SK-N-MC (cell line): Measurements from ENCODE around the gene EXT2.

ENCODE experiments used
- DNase-seq: peaks from one replicate; pipeline ENCODE4 v3.0.0-alpha.2; 2011; ENCODE audit warnings: low read depth, low spot score
- H3K27ac ChIP-seq: fragments of 200-600 bp; sonication (generic); 2 replicates; pipeline ENCODE4 v1.5.1; 2016; ENCODE audit warnings: mixed run types
- H3K36me3 ChIP-seq: fragments of 200-600 bp; sonication (generic); 2 replicates; pipeline ENCODE4 v1.6.1; 2017; ENCODE audit warnings: antibody characterized with exemption, low read length, mixed read lengths; ENCODE audit not compliant: insufficient read depth
- H3K4me3 ChIP-seq: fragments of 200-600 bp; sonication (generic); 2 replicates; pipeline ENCODE4 v1.5.1; 2016
- H3K9ac ChIP-seq: fragments of 200-600 bp; sonication (generic); 2 replicates; pipeline ENCODE4 v1.8.0; 2017; ENCODE audit warnings: mixed run types, mixed read lengths; ENCODE audit not compliant: insufficient read length
- H3K9me3 ChIP-seq: fragments of 200-600 bp; sonication (generic); 2 replicates; pipeline ENCODE4 v1.6.1; 2017; ENCODE audit warnings: low read depth, mild to moderate bottlenecking, antibody characterized with exemption, low read length, moderate library complexity, mixed read lengths
- EZH2 ChIP-seq: fragments of 200-600 bp; sonication (generic); IDR thresholded peaks from one replicate; pipeline ENCODE4 v1.6.1; 2017; ENCODE audit warnings: antibody characterized with exemption
- FOXP2 ChIP-seq: optimal IDR thresholded peaks from 2 replicates; pipeline ENCODE3; 2011; ENCODE audit warnings: mild to moderate bottlenecking, moderate library complexity; ENCODE audit not compliant: insufficient read depth; ENCODE audit errors: extremely low read length, control extremely low read depth
- POLR2AphosphoS5 ChIP-seq: IDR thresholded peaks from 2 replicates; pipeline ENCODE4 v1.6.1; 2012; ENCODE audit warnings: mild to moderate bottlenecking, low read depth, low read length, borderline replicate concordance

EXT2 gene

DNA sequence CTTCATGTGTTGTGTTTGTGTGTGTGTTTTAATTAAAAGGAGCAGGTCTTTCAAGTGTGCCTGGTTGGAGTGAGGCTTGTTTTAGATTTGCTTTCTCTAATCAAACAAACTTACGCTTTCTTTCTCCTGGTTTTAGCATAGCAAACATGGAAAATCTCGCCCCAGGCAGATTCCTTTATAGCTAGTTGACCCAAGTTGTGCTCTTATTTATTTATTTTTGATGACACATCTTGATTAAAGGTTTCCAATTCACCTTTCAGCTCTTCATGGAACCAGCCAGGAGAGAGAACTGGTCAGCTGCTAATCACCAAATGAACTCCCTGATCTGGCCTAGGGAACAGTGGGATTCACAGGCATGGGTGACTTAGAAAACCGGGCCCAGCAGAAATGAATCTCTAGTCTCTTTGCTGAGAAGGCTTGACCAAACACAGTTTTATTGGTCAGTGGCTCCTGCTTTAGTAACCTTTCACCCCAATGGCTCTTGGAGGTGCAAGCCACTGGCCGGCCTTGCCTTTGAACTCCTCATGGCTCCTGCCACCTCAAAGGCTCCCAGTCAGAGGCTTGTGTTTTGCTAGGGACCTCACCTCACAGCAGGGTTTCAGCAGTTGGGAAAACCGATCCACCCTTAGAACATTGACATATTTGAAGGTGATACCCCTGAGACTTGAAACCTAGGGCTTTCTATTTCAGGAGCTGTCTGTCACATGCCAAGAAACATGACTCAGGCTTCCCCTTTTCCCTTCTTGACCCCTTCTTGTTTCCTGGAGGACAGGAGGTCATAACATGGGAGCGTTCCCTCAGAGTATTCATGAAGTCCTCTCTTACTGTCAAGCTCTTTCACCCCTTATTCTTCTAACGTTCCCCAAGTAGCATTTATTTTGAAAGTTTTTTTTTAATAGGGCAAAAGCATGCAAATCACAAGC is 48.8 kb downstream of the EXT2 start:
- no peak for DNase-seq
- TF ChIP-seq POLR2AphosphoS5 (no peak), FOXP2 (no peak)
- Histone ChIP-seq H3K9me3 (no peaks in the 10 kb centered on the region), H3K9ac (no peak overlapping the region), H3K36me3 (peaks cover 14% of the 10 kb centered on the region; the same call in 1 of the 2 replicates), H3K4me3 (no peak overlapping the region), H3K27ac (no peak overlapping the region)

DNA sequence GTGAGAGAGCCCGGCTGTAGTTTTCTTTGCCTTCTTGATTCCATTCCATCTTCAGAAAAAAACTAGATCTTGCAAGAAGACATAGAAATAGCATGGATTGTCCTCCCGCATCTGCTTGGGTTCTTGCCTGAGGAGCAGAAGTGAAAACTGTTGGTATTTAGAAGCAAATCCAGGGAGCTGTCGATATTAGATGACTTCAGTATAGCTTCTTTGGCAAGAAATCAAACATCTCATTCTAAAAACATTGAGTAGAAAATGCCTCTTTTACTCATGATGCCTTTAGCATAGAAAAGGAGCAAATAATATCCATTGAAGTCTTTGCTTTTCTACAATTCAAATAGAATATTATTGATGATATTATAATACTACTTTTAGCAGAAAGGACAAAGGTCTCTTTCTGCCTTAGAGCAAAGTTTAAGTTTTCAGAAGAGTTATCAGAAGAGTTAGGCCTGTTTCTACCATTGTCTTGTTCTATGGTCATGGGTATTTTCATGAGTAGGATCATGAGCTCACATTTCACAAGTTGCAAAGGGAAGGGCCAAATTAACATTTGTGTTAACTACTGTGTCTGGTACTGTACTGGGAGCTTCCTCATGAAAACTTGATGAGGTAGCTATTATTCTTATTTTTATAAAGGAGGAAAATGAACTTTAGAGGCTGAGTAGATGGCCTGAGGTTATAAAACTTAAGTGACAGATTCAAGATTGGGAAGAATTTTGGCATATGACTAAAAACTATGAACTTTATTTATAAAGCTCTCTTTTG is 49.7 kb downstream of the EXT2 start:
- no peak overlapping the region for H3K9ac ChIP-seq
- H3K36me3 ChIP-seq = peaks cover 14% of the 10 kb centered on the region; the same call in 1 of the 2 replicates
- no peak overlapping the region; the same call in 1 of the 2 replicates for H3K27ac ChIP-seq
- H3K4me3 ChIP-seq = no peak overlapping the region
- no peak for DNase-seq
- no peaks in the 10 kb centered on the region for H3K9me3 ChIP-seq
- TF ChIP-seq FOXP2 (no peak), POLR2AphosphoS5 (no peak), EZH2 (no peak)

DNA sequence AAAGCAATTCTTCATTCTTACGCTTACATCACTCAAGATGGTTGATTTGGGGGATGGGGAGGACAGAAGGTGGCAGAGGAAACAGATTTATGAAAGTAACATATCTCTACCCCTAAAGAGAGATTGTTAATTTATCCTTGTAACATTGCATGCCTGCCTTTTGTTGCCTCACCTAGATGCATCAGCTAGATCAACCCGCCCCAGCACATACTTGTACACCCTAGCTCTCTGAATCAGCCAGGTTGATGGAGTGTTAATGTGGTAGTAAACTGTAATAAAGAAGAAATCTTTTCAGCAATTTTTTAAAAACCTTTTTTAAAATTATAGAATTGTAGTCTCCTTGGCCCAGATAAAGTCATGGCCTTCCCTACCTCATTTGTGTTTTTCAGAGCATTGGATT is 51.5 kb downstream of the EXT2 start:
- TF ChIP-seq FOXP2 (no peak), POLR2AphosphoS5 (no peak), EZH2 (no peak)
- H3K4me3 ChIP-seq = no peak overlapping the region
- no peaks in the 10 kb centered on the region for H3K9me3 ChIP-seq
- H3K36me3 ChIP-seq = peaks cover 30% of the 10 kb centered on the region
- no peak for DNase-seq
- no peak overlapping the region for H3K27ac ChIP-seq
- H3K9ac ChIP-seq = no peak overlapping the region

- Histone ChIP-seq H3K36me3 (peaks cover 33% of the 10 kb centered on the region), H3K27ac (no peak overlapping the region), H3K9me3 (no peaks in the 10 kb centered on the region), H3K4me3 (no peak overlapping the region), H3K9ac (no peak overlapping the region)
- TF ChIP-seq EZH2 (no peak), POLR2AphosphoS5 (no peak), FOXP2 (no peak)
- no peak for DNase-seq
Measured at GRCh38 chr11:44147751-44148150, 52.3 kb downstream of the EXT2 start.

GRCh38 chr11:44149651-44150050 is 54.2 kb downstream of the EXT2 start:
- no peak overlapping the region for H3K9ac ChIP-seq
- no peak overlapping the region for H3K27ac ChIP-seq
- H3K36me3 ChIP-seq = peaks cover 33% of the 10 kb centered on the region
- TF ChIP-seq FOXP2 = no peak
- TF ChIP-seq EZH2 = no peak
- no peak for TF ChIP-seq POLR2AphosphoS5
- H3K4me3 ChIP-seq = no peak overlapping the region
- no peaks in the 10 kb centered on the region for H3K9me3 ChIP-seq
- no peak for DNase-seq

- DNase-seq = no peak
- H3K4me3 ChIP-seq = no peak overlapping the region
- no peaks in the 10 kb centered on the region for H3K9me3 ChIP-seq
- H3K36me3 ChIP-seq = peaks cover 34% of the 10 kb centered on the region
- H3K9ac ChIP-seq = no peak overlapping the region
- no peak overlapping the region for H3K27ac ChIP-seq
- TF ChIP-seq FOXP2 = no peak
- no peak for TF ChIP-seq POLR2AphosphoS5
- TF ChIP-seq EZH2 = no peak
Measured at GRCh38 chr11:44150401-44150800, 54.9 kb downstream of the EXT2 start.

DNA sequence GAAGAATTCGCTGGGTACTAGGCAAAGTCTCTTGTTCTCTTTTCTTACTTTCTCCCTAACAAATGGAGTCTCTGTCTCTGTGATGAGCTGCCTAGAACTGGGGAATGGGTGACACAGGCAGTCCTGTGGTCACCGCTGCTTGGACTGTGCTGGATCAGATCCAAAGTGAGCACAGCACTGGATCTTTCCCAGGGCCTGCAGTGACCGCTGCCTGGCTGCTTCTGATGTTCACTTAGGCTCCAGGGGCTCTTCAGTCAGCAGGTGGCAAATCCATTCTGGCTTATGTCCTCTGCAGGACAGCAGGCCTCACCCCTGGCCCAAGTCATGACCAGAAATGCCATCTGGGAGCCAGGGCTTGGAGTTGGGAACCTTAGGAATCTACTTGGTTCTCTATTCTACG is 61.5 kb downstream of the EXT2 start:
- H3K36me3 ChIP-seq = peaks cover 24% of the 10 kb centered on the region
- TF ChIP-seq POLR2AphosphoS5 (no peak), FOXP2 (no peak), EZH2 (no peak)
- no peak for DNase-seq
- H3K4me3 ChIP-seq = no peak overlapping the region
- no peak overlapping the region for H3K27ac ChIP-seq
- H3K9me3 ChIP-seq = peaks cover 3% of the 10 kb centered on the region
- no peak overlapping the region for H3K9ac ChIP-seq

DNA sequence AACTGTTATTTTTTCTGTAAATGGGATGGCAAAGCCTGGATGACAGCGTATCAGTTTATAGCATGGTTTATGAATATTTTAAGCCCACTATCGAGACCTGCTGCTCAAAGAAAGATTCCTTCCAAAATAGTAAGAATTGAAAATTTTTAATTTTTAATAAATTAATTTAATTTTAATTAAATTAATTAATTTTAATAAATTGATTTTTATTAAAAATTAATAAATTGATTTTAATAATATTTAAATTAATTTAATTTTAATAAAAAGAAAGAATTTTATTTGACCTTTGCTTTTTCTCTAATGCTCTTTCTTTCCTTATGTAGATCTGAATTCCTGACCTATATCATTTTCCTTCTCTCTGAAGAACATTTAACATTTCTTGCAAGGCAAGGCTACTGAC is 62.9 kb downstream of the EXT2 start:
- Histone ChIP-seq H3K4me3 (no peak overlapping the region), H3K27ac (no peak overlapping the region), H3K9me3 (peaks cover 6% of the 10 kb centered on the region), H3K36me3 (peaks cover 22% of the 10 kb centered on the region), H3K9ac (no peak overlapping the region)
- no peak for DNase-seq
- TF ChIP-seq EZH2 (no peak), FOXP2 (no peak), POLR2AphosphoS5 (no peak)
